Gastroesophageal sphincter (tissue), 4 donors: ENCODE measurements around the gene NOX5. TPM values are rescaled to one million over a fixed set of nuclear protein-coding genes. Genes with fewer than 3 reads are reported as not detected.

Experiments used
- ATAC-seq: fragments of 150-250 bp; one replicate; pipeline ENCODE4 v1.9.1; 2016; ENCODE audit warnings: mild to moderate bottlenecking, moderate library complexity
- H3K27ac ChIP-seq, 4 donors: fragments of 200-600 bp; sonication (generic) in 3 of 4; 1 replicate in 3 of 4; 2 replicates in 1 of 4; pipeline ENCODE4 v1.5.1; 2016 to 2019
- H3K27me3 ChIP-seq: fragments of 200-600 bp; sonication (generic); one replicate; pipeline ENCODE4 v1.5.1; 2019
- H3K36me3 ChIP-seq, 2 donors: fragments of 200-600 bp; sonication (generic); one replicate each; pipeline ENCODE4 v1.5.1; 2019; ENCODE audit warnings: control low read depth in 1 of 2
- H3K4me1 ChIP-seq, 3 donors: fragments of 200-600 bp; sonication (generic); 1 replicate in 2 of 3; 2 replicates in 1 of 3; pipeline ENCODE4 v1.5.1; 2016 to 2019; ENCODE audit warnings: control low read depth in 2 of 3
- H3K4me3 ChIP-seq, 2 donors: fragments of 200-600 bp; sonication (generic); one replicate each; pipeline ENCODE4 v1.5.1; 2019; ENCODE audit warnings: mild to moderate bottlenecking in 1 of 2, moderate library complexity in 1 of 2
- H3K9me3 ChIP-seq, 3 donors: fragments of 200-600 bp; sonication (generic); one replicate each; pipeline ENCODE4 v1.5.1; 2017 to 2019; ENCODE audit warnings: control low read depth in 2 of 3
- CTCF ChIP-seq, 4 experiments: fragments of 200-600 bp in 2 of 4; fragments of 450-650 bp in 2 of 4; sonication (generic) in 1 of 4; IDR thresholded peaks; one replicate each; pipeline ENCODE4 v1.5.1; 2017 to 2019; ENCODE audit warnings: antibody characterized with exemption in 4 of 4, mild to moderate bottlenecking in 2 of 4, moderate library complexity in 2 of 4
- EP300 ChIP-seq: sonication (generic); formaldehyde crosslinking; IDR thresholded peaks from one replicate; pipeline ENCODE4 v1.6.1; 2017; ENCODE audit warnings: antibody characterized with exemption, mild to moderate bottlenecking
- POLR2A ChIP-seq, 2 donors: fragments of 450-650 bp; IDR thresholded peaks; one replicate each; pipeline ENCODE4 v1.6.1; 2017; ENCODE audit warnings: antibody characterized with exemption in 2 of 2, mild to moderate bottlenecking in 2 of 2, moderate library complexity in 1 of 2
- POLR2AphosphoS5 ChIP-seq: sonication (generic); formaldehyde crosslinking; IDR thresholded peaks from one replicate; pipeline ENCODE4 v1.6.1; 2017; ENCODE audit warnings: antibody characterized with exemption
- WGBS, 2 donors: methylation state at CpG; one replicate each; pipeline ENCODE4 v1.1.5; 2018; ENCODE audit warnings: low coverage in 1 of 2; 5-methylcytosine and 5-hydroxymethylcytosine counted together
- total RNA-seq, 4 donors: library from RNA; depleted of rRNA; stranded (reverse); fragments of >200 nt; gene quantifications; one replicate each; pipeline ENCODE4 v1.1.0, GENCODE V29; 2016

The NOX5 gene
- total RNA-seq, 4 donors from 2014 or later = 0.12 to 0.54 TPM; not detected in 2

GRCh38 chr15:68979006-68979405 lies 35.5 kb upstream of the NOX5 start:
- Histone ChIP-seq H3K4me1 (no peaks in the 10 kb centered on the region), H3K27me3 (no peaks in the 10 kb centered on the region), H3K9me3 (no peaks in the 10 kb centered on the region), H3K4me3 (no peak overlapping the region), H3K36me3 (no peaks in the 10 kb centered on the region), H3K27ac (no peak overlapping the region)
- ATAC-seq = no peak
- TF ChIP-seq EP300 (no peak), POLR2AphosphoS5 (no peak), POLR2A (IDR thresholded peaks at IDR 0.05) (no peak), CTCF (IDR thresholded peaks at IDR 0.05) (no peak)
- WGBS, 2 donors = 46 to 77% methylated on average over 2 of the region's 3 CpGs

- Histone ChIP-seq H3K27me3 (no peaks in the 10 kb centered on the region), H3K4me1 (no peaks in the 10 kb centered on the region), H3K36me3 (no peaks in the 10 kb centered on the region), H3K4me3 (no peak overlapping the region), H3K27ac (no peak overlapping the region), H3K9me3 (no peaks in the 10 kb centered on the region)
- TF ChIP-seq CTCF (IDR thresholded peaks at IDR 0.05) = no peak
- TF ChIP-seq POLR2AphosphoS5 = no peak
- no peak for TF ChIP-seq EP300
- TF ChIP-seq POLR2A (IDR thresholded peaks at IDR 0.05) = no peak
- WGBS, 2 donors = no CpG with 5 or more reads among the region's 1 CpG
- no peak for ATAC-seq
Observed at GRCh38 chr15:68979816-68980215, 34.7 kb upstream of the NOX5 start.

GRCh38 chr15:68980786-68981185 lies 33.7 kb upstream of the NOX5 start:
- H3K4me3 ChIP-seq = no peak overlapping the region
- H3K9me3 ChIP-seq = no peaks in the 10 kb centered on the region
- H3K27ac ChIP-seq = no peak overlapping the region
- no peaks in the 10 kb centered on the region for H3K27me3 ChIP-seq
- TF ChIP-seq CTCF (IDR thresholded peaks at IDR 0.05) (no peak), EP300 (no peak), POLR2A (IDR thresholded peaks at IDR 0.05) (no peak), POLR2AphosphoS5 (no peak)
- no peaks in the 10 kb centered on the region for H3K4me1 ChIP-seq
- no peaks in the 10 kb centered on the region for H3K36me3 ChIP-seq
- no peak for ATAC-seq

- Histone ChIP-seq H3K27me3 (no peaks in the 10 kb centered on the region), H3K4me1 (no peaks in the 10 kb centered on the region), H3K36me3 (no peaks in the 10 kb centered on the region), H3K4me3 (no peak overlapping the region), H3K9me3 (no peaks in the 10 kb centered on the region), H3K27ac (no peak overlapping the region)
- TF ChIP-seq POLR2AphosphoS5 (no peak), EP300 (no peak), CTCF (IDR thresholded peaks at IDR 0.05) (no peak), POLR2A (IDR thresholded peaks at IDR 0.05) (no peak)
- WGBS, 2 donors = 81 to 85% methylated on average over 4 of the region's 4 CpGs
- no peak for ATAC-seq
Observed at GRCh38 chr15:68981941-68982340, 32.6 kb upstream of the NOX5 start.

GRCh38 chr15:68982976-68983563 lies 31.4 kb upstream of the NOX5 start:
- Histone ChIP-seq H3K9me3 (no peaks in the 10 kb centered on the region), H3K27me3 (no peaks in the 10 kb centered on the region), H3K27ac (no peak overlapping the region), H3K4me3 (no peak overlapping the region), H3K4me1 (no peaks in the 10 kb centered on the region), H3K36me3 (no peaks in the 10 kb centered on the region)
- no peak for TF ChIP-seq POLR2A (IDR thresholded peaks at IDR 0.05)
- no peak for TF ChIP-seq CTCF (IDR thresholded peaks at IDR 0.05)
- no peak for TF ChIP-seq EP300
- TF ChIP-seq POLR2AphosphoS5 = no peak
- WGBS, 2 donors = 85 to 92% methylated on average over 2 of the region's 6 CpGs
- ATAC-seq = no peak
